HG03066 (cell line): ENCODE measurements around the gene GPR68.

Experiments
- ATAC-seq: cut with Tn5 transposase; IDR thresholded peaks from one replicate; pipeline ENCODE4 v1.9.1; 2021; ENCODE audit warnings: low read depth; ENCODE audit not compliant: unreplicated experiment

GPR68 gene, protein sequence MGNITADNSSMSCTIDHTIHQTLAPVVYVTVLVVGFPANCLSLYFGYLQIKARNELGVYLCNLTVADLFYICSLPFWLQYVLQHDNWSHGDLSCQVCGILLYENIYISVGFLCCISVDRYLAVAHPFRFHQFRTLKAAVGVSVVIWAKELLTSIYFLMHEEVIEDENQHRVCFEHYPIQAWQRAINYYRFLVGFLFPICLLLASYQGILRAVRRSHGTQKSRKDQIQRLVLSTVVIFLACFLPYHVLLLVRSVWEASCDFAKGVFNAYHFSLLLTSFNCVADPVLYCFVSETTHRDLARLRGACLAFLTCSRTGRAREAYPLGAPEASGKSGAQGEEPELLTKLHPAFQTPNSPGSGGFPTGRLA

GRCh38 chr14:91244501-91244901 lies at the start of gene GPR68:
GPR68 (minus strand) TSS chr14:91244704; CDS start chr14:91235050, 9,654 bp downstream.
- ATAC-seq: no peak

- ATAC-seq: no peak
Measured at GRCh38 chr14:91294153-91294552, 49.6 kb upstream of the GPR68 start.

- no peak for ATAC-seq
Measured at GRCh38 chr14:91293281-91293680, 48.8 kb upstream of the GPR68 start.

- no peak for ATAC-seq
Measured at GRCh38 chr14:91292491-91292890, 48.0 kb upstream of the GPR68 start.

- no peak for ATAC-seq
Measured at GRCh38 chr14:91291786-91292405, 47.4 kb upstream of the GPR68 start.

DNA sequence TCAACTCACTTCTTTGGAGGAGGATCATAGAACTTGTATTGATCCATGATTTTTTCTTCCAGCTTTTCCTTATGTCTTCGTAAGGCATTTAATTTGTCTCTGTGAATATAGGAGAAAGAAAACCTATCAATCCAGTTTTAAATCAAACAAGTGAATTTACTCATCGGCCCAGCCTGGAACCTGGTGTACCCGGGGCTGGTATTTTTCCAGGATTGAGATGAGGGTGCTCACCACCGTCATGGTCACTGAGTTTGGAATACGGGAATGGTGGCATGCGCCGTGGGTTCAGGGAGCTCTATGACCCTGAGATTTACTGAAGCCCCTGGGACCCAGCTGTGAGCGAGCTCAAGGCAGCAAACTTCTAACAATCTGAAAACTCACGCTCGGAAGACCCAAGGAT lies 46.5 kb upstream of the GPR68 start:
- ATAC-seq: no peak

DNA sequence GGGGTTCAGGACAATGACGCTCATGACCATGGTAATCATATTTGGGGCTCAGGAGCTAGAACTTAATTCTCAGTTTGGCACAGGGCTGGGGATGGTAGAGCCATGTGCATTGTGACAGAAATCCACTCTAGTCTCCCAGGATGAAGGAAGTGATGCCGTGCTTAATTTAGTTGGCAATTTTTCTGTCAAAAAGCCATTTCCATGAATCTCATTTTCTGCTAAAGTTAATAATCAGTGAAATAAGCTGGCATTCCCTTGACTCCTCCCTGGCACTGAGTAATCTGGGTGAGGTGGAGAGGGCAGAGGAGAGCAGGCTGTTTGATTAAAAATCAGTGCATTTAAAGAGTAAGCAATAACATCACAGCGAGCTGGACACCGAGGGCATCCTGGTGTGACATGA lies 45.0 kb upstream of the GPR68 start:
- ATAC-seq: no peak

- no peak for ATAC-seq
Measured at GRCh38 chr14:91288876-91289275, 44.4 kb upstream of the GPR68 start.

- no peak for ATAC-seq
Measured at GRCh38 chr14:91286530-91286937, 42.0 kb upstream of the GPR68 start.

DNA sequence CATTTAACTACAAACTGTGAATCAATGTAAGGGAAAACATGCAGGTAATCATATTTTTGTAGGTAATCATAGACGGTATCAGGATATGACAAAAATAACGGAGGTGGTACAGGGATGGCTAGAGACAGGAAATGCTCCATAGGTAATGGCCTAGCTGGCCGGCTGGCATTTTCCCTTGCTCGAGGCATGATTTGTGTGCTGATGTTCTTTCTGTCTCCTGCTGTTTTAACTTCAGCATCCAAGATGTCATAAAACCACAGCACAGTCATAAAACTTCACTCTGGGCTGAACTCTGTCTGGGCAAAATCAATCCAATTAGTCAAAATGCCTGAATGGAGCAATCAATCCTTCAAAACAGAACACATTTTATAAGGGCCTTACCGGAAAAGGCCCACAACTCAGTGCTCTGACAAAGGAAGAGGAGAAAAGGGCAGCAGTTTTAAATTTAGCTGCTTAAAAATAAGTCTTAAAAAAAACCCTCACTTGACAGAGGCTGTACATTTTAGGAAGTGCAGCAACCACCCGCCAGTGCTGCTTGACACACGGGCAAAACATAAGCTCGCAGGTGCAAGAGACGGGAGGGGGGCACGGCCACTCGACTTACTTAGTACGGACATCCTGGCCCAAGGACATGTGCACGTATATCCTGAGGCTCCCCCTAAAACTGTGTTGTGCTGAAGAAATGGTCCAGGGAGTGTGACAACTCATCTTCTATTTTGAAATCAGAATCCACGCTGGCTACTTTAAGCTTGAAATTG lies 40.5 kb upstream of the GPR68 start:
- no peak for ATAC-seq

DNA sequence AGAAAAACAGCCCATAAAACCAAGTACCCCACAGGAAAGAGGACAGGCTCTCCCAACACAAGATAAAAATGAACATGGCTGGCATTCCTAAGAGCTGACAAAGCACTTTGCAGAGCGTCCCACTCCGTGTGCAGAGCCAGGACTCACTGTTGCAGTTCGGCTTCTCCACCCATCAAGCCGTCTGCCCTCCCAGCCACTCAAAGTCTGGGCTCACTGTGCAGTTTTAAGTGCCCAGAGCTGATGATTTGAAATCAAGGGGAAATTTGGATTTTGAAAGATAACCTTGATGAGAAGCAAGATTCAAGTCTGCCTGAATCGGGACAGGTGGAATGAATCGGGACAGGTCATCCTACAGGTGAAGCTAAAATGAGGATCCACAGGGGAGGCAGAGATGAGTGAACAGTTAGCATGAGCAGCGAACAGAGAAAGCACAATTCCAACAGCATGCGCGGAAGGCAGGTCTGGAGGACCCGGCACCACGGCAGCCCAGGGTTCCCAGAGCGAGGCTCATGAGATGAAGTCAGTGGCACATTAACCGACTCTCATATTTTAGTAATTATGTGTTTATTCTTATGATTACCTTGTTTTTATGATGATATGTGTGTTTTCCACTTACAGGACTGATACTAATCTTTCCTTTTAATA lies 39.8 kb upstream of the GPR68 start:
- no peak for ATAC-seq

GRCh38 chr14:91283666-91284065 lies 39.2 kb upstream of the GPR68 start:
- no peak for ATAC-seq

GRCh38 chr14:91282954-91283645 lies 38.6 kb upstream of the GPR68 start:
- ATAC-seq: no peak

- ATAC-seq: no peak
Measured at GRCh38 chr14:91281346-91281745, 36.8 kb upstream of the GPR68 start.

DNA sequence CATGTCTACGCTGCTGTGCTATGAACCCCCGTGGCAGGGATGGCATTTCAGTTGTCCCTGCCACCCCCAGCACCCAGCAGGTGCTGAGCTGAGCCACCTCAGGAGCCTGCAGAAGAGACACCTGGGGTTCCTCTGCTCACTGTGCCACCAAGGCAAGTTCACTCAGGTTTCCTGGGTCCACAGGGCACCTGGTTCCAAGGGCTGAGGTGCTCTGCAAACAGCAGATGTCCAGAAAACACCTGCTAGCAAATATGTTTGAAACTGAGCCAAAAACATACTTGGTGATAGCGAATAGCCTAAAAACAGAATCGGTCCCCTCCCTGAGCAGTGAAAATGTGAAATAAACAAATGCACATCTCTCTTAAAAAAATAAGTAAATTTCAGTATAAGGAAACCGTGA lies 35.6 kb upstream of the GPR68 start:
- ATAC-seq: no peak

DNA sequence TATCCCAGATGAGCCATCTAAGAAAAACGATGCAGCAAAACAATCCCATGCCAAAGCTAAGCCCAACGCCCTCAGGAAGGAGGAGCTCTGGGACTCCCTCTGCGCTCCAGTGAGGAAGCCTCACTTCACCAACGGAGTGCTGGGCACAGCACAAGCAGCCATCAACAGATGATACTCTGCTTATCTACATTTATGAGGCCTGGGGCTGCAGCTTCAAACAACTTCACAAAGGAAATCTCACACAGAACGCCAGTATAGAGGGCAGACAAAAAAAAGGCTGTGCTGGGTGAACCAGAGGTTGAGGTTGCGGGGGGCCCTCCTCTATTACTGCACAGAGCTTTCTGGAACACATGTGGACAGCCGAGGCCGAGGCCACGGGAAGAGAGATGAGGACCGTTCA lies 34.9 kb upstream of the GPR68 start:
- ATAC-seq: no peak

DNA sequence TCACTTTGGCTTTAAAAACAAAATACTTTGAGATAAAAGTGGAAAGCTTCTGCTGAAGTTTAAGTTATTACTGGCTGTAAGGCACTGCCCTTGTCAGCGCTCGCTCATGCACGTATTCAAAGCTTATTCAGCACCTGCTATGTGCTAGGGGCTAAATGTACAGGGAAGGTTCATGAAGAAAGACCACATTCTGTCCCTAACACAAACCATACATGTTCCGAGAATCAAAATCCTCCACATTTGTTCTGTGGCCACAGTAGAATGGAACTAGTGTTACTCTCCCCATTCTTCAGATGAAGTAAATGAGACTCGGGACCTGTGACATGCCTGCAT lies 33.8 kb upstream of the GPR68 start:
- ATAC-seq: no peak

GRCh38 chr14:91277546-91278382 lies 33.3 kb upstream of the GPR68 start:
- no peak for ATAC-seq

DNA sequence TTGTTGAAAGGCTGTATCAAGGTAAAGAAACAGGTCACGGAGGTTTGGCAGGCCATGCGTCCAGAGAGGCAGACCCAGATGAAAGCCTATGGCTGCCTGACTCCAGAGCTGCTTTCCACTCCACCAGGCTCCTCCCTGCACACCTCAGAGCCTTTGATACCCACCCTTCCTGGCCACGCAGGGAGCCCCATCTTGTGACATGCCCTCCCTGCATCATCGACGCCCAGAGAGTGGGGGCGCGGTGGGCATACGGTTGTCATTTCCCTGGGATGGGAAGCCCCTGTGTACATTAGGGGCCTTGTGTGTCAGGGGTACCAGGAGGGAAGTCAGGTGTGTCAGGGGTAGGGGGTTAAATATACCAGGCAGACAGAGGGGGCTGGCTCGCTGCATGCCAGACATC lies 30.3 kb upstream of the GPR68 start:
- ATAC-seq: no peak

DNA sequence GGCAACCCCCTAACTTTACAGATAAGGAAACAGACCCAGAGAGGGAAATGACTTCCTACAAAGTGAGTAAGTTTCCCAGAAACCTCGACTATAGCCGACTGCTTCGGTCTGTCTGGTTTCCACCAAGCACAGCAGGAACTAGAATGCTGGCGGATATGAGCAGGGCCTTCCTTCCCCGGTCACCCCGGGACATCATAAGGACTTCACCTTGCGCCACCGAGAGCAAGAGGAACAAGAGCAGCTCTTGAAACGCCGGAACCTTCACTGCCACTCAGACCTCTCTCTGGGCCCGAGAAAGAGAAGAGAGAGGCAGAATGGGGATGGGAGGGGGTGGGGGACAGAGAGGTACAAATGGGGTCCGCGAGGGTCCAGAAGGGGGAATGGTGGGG lies 29.4 kb upstream of the GPR68 start:
- ATAC-seq: no peak
